ACC112 (cell line): ENCODE results near the gene TMEM8B.
A peak's percentile ranks its signal among the peaks of the same experiment; 100 is the strongest.

ENCODE experiments used
- H2AFZ ChIP-seq: fragments of 200-600 bp; sonication (generic); one replicate; pipeline ENCODE4 v1.6.0; 2017; ENCODE audit warnings: antibody characterized with exemption, low read length; ENCODE audit not compliant: unreplicated experiment
- H3K27ac ChIP-seq: fragments of 200-600 bp; sonication (generic); 2 replicates; pipeline ENCODE4 v1.5.1; 2014; ENCODE audit warnings: low read depth, mild to moderate bottlenecking, antibody characterized with exemption, low read length, moderate library complexity
- H3K27me3 ChIP-seq: fragments of 200-600 bp; sonication (generic); 2 replicates; pipeline ENCODE4 v1.6.1; 2014; ENCODE audit warnings: mild to moderate bottlenecking, antibody characterized with exemption, low read length, moderate library complexity, mixed read lengths; ENCODE audit not compliant: insufficient read depth
- H3K36me3 ChIP-seq: fragments of 200-600 bp; sonication (generic); 2 replicates; pipeline ENCODE4 v1.6.1; 2016; ENCODE audit warnings: mild to moderate bottlenecking, antibody characterized with exemption, low read length, moderate library complexity, mixed read lengths; ENCODE audit not compliant: insufficient read depth
- H3K4me1 ChIP-seq: fragments of 200-600 bp; sonication (generic); one replicate; pipeline ENCODE4 v1.6.1; 2016; ENCODE audit warnings: low read length, mixed read lengths; ENCODE audit not compliant: insufficient read depth, unreplicated experiment, control insufficient read depth
- H3K4me3 ChIP-seq: fragments of 200-600 bp; sonication (generic); 2 replicates; pipeline ENCODE4 v1.5.1; 2014; ENCODE audit warnings: mild to moderate bottlenecking, low read depth, low read length
- H3K79me2 ChIP-seq: fragments of 200-600 bp; sonication (generic); one replicate; pipeline ENCODE4 v1.6.0; 2016; ENCODE audit warnings: low read length; ENCODE audit not compliant: control insufficient read depth, unreplicated experiment, insufficient read depth

TMEM8B gene

DNA sequence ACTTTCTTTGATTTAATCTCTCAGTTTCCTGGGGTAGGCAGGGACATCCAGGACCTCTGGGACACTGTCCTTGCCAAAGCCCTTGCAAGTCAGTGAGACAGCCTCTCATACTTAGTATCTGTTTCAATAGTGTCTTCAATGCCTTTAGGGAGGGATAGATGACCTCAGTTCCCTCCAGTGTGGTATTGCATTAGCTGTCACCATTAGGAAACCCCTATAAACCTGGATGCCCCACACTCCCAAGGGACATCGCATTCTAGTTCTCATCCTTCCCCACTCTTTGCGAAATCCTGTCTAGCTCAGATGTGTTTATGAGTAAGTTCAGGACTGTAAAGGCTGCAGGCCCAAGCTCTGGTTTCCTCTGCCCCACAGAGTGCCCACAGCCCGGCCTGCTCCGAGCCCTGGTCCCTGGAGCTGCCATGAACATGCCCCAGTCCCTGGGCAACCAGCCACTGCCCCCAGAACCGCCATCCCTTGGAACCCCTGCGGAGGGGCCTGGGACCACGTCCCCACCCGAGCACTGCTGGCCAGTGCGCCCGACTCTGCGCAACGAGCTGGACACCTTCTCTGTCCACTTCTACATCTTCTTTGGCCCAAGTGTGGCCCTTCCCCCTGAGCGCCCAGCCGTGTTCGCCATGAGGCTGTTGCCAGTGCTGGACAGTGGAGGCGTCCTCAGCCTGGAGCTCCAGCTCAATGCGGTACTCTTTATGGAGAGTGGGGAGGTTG is 13.2 kb downstream of the TMEM8B start:
- H3K4me1 ChIP-seq, result peaks cover 30% of the 10 kb centered on the region
- no peak overlapping the region for H3K27ac ChIP-seq
- H3K79me2 ChIP-seq, result no peaks in the 10 kb centered on the region
- no peak overlapping the region for H3K4me3 ChIP-seq
- H3K27me3 ChIP-seq, result no peaks in the 10 kb centered on the region
- H2AFZ ChIP-seq, result no peak overlapping the region
- no peaks in the 10 kb centered on the region for H3K36me3 ChIP-seq

GRCh38 chr9:35842795-35843194 is 13.8 kb downstream of the TMEM8B start:
- Histone ChIP-seq H2AFZ (no peak overlapping the region), H3K27ac (no peak overlapping the region), H3K79me2 (no peaks in the 10 kb centered on the region), H3K36me3 (no peaks in the 10 kb centered on the region), H3K27me3 (no peaks in the 10 kb centered on the region), H3K4me1 (peaks cover 33% of the 10 kb centered on the region), H3K4me3 (no peak overlapping the region)

DNA sequence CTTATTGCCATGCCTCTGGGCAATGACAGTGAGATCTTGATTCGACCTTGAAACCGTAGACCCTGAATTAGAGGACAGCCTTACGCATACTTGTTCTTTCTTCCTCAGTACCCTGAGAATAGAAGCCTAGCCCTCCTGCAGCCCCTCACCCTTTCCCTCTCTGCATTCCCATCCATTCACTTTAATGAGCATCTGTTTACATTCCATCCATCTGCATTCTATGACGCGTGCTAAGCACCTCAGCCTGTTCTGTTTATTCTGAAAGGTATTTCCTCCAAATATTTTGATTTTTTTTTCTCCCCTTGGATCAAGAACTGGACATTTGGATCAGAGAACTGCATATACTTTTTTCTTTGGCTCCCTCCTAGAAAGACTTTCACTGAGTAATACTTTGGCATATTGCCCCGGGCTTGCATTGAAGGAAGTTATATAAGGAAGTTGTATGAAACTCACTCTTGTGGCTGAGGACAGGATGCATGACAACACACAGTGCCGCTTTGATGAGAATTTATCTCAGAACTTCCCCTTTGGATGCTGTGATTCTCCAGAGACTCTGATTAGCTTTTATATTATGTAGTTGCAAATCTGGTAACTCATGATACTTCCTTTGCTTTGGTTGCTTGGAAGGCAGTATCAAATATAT is 15.7 kb downstream of the TMEM8B start:
- peak overlapping the region; percentile 56 for H3K27ac ChIP-seq
- H3K36me3 ChIP-seq, result no peaks in the 10 kb centered on the region
- H3K79me2 ChIP-seq, result no peaks in the 10 kb centered on the region
- no peaks in the 10 kb centered on the region for H3K27me3 ChIP-seq
- H3K4me3 ChIP-seq, result no peak overlapping the region
- H2AFZ ChIP-seq, result no peak overlapping the region
- peaks cover 41% of the 10 kb centered on the region for H3K4me1 ChIP-seq

DNA sequence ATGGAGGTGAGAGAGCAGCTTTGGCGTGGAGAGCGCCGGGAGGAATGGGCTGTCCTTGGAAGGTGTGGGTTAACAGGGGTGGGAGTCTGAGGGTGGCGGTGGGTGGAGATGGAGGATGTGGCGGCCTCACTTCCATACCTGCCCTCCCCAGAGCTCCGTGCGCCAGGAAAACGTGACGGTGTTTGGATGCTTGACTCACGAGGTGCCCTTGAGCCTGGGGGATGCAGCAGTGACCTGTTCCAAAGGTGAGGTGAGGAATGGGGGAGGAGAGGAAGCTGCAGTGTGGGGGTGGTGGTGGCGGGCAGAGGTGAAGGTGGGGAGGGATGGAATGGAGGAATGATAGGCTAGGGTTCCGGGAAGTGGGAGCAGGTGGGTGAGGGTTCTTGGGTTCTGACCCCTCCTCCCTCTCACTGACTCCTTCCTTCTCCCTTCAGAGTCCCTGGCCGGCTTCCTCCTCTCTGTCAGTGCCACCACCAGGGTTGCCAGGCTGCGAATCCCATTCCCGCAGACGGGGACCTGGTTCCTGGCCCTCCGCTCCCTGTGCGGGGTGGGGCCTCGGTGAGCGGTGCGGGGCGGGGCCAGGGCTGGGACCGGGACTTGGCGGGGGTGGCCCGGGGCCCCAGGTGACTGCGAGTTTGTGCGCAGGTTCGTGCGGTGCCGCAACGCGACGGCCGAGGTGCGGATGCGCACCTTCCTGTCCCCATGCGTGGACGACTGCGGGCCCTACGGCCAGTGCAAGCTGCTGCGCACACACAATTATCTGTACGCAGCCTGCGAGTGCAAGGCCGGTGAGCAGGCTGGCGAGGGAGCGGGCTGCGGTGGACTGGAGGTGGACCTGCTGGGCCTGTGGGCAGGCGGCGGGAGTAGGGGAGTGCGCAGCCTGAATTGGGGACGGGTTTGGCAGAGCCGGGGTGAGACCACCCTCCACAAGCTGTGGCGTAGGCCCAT is 17.1 kb downstream of the TMEM8B start:
- Histone ChIP-seq H3K27me3 (no peaks in the 10 kb centered on the region), H2AFZ (no peak overlapping the region), H3K27ac (no peak overlapping the region)

DNA sequence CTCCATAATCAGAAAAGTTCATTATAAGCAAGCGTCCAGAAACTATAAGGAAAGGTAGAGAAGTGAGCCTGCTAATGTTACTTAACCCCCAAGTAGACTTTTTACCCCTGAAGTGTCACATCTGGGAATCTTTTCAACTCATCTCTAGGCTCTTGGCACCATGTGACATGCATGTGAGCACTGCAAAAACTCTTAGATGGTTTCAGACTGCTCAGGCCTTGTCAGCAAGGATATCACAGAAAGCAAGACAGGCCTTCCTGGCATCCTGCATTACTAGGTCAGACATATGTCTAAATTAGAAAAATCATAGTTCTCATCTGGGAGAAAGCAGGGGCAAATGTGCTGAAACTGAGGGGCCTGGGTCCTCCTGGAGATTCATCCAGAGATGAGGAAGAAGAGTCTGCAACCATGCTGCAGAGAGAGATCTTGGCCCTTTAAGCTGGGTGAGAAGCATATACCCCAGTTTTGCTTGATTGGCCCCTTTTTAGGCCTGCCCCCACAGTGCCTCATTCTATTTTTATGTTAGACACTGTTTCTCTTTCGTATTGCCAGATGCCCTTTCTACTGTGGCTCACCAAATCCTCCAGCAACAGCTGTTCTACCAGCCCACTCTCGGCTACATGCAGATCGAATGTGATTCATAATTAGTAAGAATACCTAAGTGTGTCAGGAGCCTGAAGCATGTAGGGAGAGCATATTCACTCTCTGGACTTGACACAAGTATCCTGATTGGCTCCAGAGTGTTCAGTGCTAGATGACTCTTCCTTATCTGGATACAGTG is 19.0 kb downstream of the TMEM8B start:
- no peaks in the 10 kb centered on the region for H3K27me3 ChIP-seq
- no peaks in the 10 kb centered on the region for H3K79me2 ChIP-seq
- H3K4me1 ChIP-seq, result peaks cover 33% of the 10 kb centered on the region
- H3K27ac ChIP-seq, result peak overlapping the region; percentile 24; the same call in 1 of the 2 replicates
- H3K36me3 ChIP-seq, result no peaks in the 10 kb centered on the region
- H2AFZ ChIP-seq, result peak overlapping the region; percentile 4
- H3K4me3 ChIP-seq, result no peak overlapping the region

More for the DNA sequence above, 17.1 kb downstream of the TMEM8B start:
- Histone ChIP-seq H3K79me2 (no peaks in the 10 kb centered on the region), H3K36me3 (no peaks in the 10 kb centered on the region), H3K4me3 (no peak overlapping the region), H3K4me1 (peaks cover 41% of the 10 kb centered on the region)

- Histone ChIP-seq H3K4me3 (no peak overlapping the region), H3K79me2 (no peaks in the 10 kb centered on the region), H3K36me3 (no peaks in the 10 kb centered on the region), H3K27ac (no peak overlapping the region), H3K27me3 (no peaks in the 10 kb centered on the region), H3K4me1 (peaks cover 11% of the 10 kb centered on the region), H2AFZ (no peak overlapping the region)
Observed at GRCh38 chr9:35852267-35852815, 23.3 kb downstream of the TMEM8B start.

DNA sequence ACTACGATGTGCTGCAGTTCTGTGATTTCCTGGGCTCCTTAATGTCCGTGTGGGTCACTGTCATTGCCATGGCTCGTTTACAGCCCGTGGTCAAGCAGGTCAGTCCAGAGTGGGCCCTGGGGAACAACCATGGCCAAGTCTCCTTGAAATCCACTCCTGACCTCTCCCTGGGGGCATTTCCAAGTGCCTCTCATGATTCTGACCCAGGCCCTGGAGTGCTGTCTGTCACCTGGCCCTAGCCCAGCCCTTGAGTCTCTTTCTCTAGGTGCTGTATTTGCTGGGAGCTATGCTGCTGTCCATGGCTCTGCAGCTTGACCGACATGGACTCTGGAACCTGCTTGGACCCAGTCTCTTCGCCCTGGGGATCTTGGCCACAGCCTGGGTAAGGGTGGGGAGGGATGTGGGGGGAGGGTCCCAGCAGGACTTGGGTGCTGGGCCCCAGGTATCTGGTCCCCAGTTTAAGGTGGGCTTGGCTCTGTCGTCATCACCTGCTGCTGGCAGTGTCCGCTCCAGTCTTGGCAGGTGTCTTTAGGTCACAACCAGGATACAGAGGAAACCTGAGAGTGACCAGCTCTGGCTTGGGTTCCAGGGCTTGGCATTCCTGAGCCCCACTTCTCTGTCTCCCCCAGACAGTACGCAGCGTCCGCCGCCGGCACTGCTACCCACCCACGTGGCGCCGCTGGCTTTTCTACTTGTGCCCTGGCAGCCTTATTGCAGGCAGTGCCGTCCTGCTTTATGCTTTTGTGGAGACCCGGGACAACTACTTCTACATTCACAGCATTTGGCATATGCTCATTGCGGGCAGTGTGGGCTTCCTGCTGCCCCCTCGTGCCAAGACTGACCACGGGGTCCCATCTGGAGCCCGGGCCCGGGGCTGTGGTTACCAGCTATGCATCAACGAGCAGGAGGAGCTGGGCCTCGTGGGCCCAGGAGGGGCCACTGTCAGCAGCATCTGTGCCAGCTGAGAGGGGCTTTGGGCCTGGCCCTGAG is 24.1 kb downstream of the TMEM8B start:
- H3K27ac ChIP-seq, result no peak overlapping the region
- H3K79me2 ChIP-seq, result no peaks in the 10 kb centered on the region
- H3K27me3 ChIP-seq, result no peaks in the 10 kb centered on the region
- H2AFZ ChIP-seq, result no peak overlapping the region
- peaks cover 4% of the 10 kb centered on the region for H3K4me1 ChIP-seq
- no peak overlapping the region for H3K4me3 ChIP-seq
- H3K36me3 ChIP-seq, result no peaks in the 10 kb centered on the region

- H3K4me3 ChIP-seq, result no peak overlapping the region
- H3K4me1 ChIP-seq, result no peaks in the 10 kb centered on the region
- no peaks in the 10 kb centered on the region for H3K79me2 ChIP-seq
- H3K36me3 ChIP-seq, result no peaks in the 10 kb centered on the region
- no peak overlapping the region for H2AFZ ChIP-seq
- no peaks in the 10 kb centered on the region for H3K27me3 ChIP-seq
- H3K27ac ChIP-seq, result no peak overlapping the region
Observed at GRCh38 chr9:35854091-35854762, 25.2 kb downstream of the TMEM8B start.

- Histone ChIP-seq H3K36me3 (no peaks in the 10 kb centered on the region), H3K4me1 (no peaks in the 10 kb centered on the region), H3K27me3 (peaks cover 14% of the 10 kb centered on the region), H3K79me2 (no peaks in the 10 kb centered on the region), H2AFZ (no peak overlapping the region), H3K4me3 (no peak overlapping the region), H3K27ac (no peak overlapping the region)
Observed at GRCh38 chr9:35856206-35856605, 27.2 kb downstream of the TMEM8B start.
